Neural progenitor cell (in vitro differentiated cells): Measurements from ENCODE around the gene WDR88. TPM values are rescaled to one million over a fixed set of nuclear protein-coding genes. Genes with fewer than 3 reads are reported as not detected.

Experiments
- DNase-seq: peaks from one replicate; pipeline ENCODE4 v3.0.0-alpha.2; 2016; ENCODE audit warnings: low spot score
- H2AFZ ChIP-seq: fragments of 200-600 bp; sonication (generic); replicated peaks from 2 replicates; pipeline ENCODE4 v1.6.1; 2016; ENCODE audit warnings: antibody characterized with exemption
- H3F3A ChIP-seq: fragments of 200-600 bp; sonication (generic); 2 replicates; pipeline ENCODE4 v1.6.1; 2016; ENCODE audit warnings: antibody characterized with exemption, low read depth
- H3K27ac ChIP-seq: fragments of 200-600 bp; sonication (generic); 2 replicates; pipeline ENCODE4 v1.5.1; 2016; ENCODE audit warnings: mild to moderate bottlenecking
- H3K27me3 ChIP-seq: fragments of 200-600 bp; sonication (generic); 2 replicates; pipeline ENCODE4 v1.6.1; 2016; ENCODE audit warnings: mild to moderate bottlenecking, moderate library complexity
- H3K36me3 ChIP-seq: fragments of 200-600 bp; sonication (generic); 2 replicates; pipeline ENCODE4 v1.5.1; 2016
- H3K4me1 ChIP-seq: fragments of 200-600 bp; sonication (generic); 2 replicates; pipeline ENCODE4 v1.6.1; 2016; ENCODE audit warnings: mixed run types
- H3K4me2 ChIP-seq: fragments of 200-600 bp; sonication (generic); 2 replicates; pipeline ENCODE4 v1.6.1; 2016
- H3K4me3 ChIP-seq: fragments of 200-600 bp; sonication (generic); 2 replicates; pipeline ENCODE4 v1.5.1; 2016
- H3K79me2 ChIP-seq: fragments of 200-600 bp; sonication (generic); 2 replicates; pipeline ENCODE4 v1.6.1; 2016; ENCODE audit warnings: low read depth
- H3K9ac ChIP-seq: fragments of 200-600 bp; sonication (generic); 2 replicates; pipeline ENCODE4 v1.6.1; 2016
- H3K9me3 ChIP-seq: fragments of 200-600 bp; sonication (generic); 2 replicates; pipeline ENCODE4 v1.5.1; 2016; ENCODE audit warnings: low read depth
- H4K20me1 ChIP-seq: fragments of 200-600 bp; sonication (generic); 2 replicates; pipeline ENCODE4 v1.6.1; 2016; ENCODE audit warnings: low read depth
- H3K27ac Mint-ChIP-seq: 3 replicates; pipeline ENCODE4 v1.8.0; 2021; ENCODE audit warnings: mixed read lengths
- H3K27me3 Mint-ChIP-seq: 2 replicates; pipeline ENCODE4 v1.8.0; 2022; ENCODE audit warnings: low read depth, mild to moderate bottlenecking, inconsistent platforms, moderate library complexity, mixed read lengths; ENCODE audit not compliant: insufficient read depth
- H3K36me3 Mint-ChIP-seq: 3 replicates; pipeline ENCODE4 v1.8.0; 2021; ENCODE audit warnings: mixed read lengths
- H3K4me1 Mint-ChIP-seq: 3 replicates; pipeline ENCODE4 v1.8.0; 2021; ENCODE audit warnings: mixed read lengths
- H3K4me3 Mint-ChIP-seq: 3 replicates; pipeline ENCODE4 v1.8.0; 2021; ENCODE audit warnings: mild to moderate bottlenecking, moderate library complexity, mixed read lengths
- H3K9me3 Mint-ChIP-seq: 3 replicates; pipeline ENCODE4 v1.8.0; 2020; ENCODE audit warnings: mixed read lengths
- EZH2 ChIP-seq: fragments of 200-600 bp; sonication (generic); IDR thresholded peaks from 2 replicates; pipeline ENCODE4 v1.6.1; 2017; ENCODE audit warnings: antibody characterized with exemption, mild to moderate bottlenecking, moderate library complexity
- EZH2phosphoT487 ChIP-seq: fragments of 200-600 bp; sonication (generic); IDR thresholded peaks from 2 replicates; pipeline ENCODE4 v1.6.1; 2017; ENCODE audit warnings: antibody characterized with exemption
- total RNA-seq: library from RNA; depleted of rRNA; stranded (reverse); fragments of >200 nt; gene quantifications from 2 replicates; pipeline ENCODE4 v1.2.3, GENCODE V29; 2015; ENCODE audit warnings: low replicate concordance
- TF ChIP-seq, protein P1 (sequence below): fragments of 200-600 bp; sonication (generic); IDR thresholded peaks from 2 replicates; pipeline ENCODE4 v1.5.1; 2017; ENCODE audit warnings: antibody characterized with exemption, mild to moderate bottlenecking

The WDR88 gene
- total RNA-seq, 1 donor from 2014 or later, result not detected

DNA sequence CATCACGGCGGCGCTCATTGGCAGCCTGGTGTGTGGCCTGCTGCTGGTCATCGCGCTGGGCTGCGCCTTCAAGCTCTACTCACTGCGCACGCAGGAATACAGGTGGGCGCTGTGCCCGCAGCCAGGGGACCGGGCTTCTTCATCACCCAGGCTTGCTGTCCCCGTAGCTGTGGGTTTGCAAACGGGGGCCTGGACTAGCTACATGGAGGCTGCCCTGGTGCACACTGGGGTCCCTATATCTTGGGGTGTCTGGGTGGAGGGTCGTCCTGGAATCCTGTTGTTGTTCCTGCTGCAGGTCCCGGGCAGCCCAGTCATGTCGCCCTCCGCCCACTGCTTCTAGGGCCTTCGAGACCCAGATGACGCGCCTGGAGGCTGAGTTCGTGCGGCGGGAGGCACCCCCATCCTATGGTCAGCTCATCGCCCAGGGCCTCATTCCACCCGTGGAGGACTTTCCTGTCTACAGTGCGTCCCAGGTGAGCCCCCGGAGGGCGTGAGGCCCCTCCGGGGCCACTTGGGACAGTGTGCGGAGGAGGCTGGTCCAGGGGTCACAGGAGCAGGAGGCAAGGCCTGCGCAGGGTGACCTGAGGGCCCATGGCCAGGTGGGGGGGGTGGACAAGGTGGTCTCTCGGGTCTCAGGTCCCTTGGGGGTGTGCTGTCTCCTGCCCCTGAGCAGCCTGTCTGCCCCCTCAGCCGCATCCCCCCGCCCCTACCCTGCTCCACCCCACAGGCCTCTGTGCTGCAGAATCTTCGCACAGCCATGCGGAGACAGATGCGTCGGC lies 74.5 kb downstream of the WDR88 start:
- H3F3A ChIP-seq, result no peaks in the 10 kb centered on the region
- Mint-ChIP-seq H3K4me3 (no peak overlapping the region), H3K27ac (no peak overlapping the region), H3K36me3 (peaks cover 4% of the 10 kb centered on the region), H3K27me3 (peaks cover 2% of the 10 kb centered on the region), H3K9me3 (no peaks in the 10 kb centered on the region), H3K4me1 (no peaks in the 10 kb centered on the region)
- no peaks in the 10 kb centered on the region for H3K4me1 ChIP-seq
- no peaks in the 10 kb centered on the region for H3K79me2 ChIP-seq
- no peak overlapping the region for H3K4me2 ChIP-seq
- H2AFZ ChIP-seq, result no peak overlapping the region
- no peak overlapping the region for H3K27ac ChIP-seq
- no peak overlapping the region for H3K4me3 ChIP-seq
- TF ChIP-seq, protein P1, sequence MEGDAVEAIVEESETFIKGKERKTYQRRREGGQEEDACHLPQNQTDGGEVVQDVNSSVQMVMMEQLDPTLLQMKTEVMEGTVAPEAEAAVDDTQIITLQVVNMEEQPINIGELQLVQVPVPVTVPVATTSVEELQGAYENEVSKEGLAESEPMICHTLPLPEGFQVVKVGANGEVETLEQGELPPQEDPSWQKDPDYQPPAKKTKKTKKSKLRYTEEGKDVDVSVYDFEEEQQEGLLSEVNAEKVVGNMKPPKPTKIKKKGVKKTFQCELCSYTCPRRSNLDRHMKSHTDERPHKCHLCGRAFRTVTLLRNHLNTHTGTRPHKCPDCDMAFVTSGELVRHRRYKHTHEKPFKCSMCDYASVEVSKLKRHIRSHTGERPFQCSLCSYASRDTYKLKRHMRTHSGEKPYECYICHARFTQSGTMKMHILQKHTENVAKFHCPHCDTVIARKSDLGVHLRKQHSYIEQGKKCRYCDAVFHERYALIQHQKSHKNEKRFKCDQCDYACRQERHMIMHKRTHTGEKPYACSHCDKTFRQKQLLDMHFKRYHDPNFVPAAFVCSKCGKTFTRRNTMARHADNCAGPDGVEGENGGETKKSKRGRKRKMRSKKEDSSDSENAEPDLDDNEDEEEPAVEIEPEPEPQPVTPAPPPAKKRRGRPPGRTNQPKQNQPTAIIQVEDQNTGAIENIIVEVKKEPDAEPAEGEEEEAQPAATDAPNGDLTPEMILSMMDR, result no peak
- TF ChIP-seq EZH2 (no peak), EZH2phosphoT487 (no peak)
- no peaks in the 10 kb centered on the region for H3K36me3 ChIP-seq
- peaks cover 10% of the 10 kb centered on the region for H4K20me1 ChIP-seq
- no peaks in the 10 kb centered on the region for H3K27me3 ChIP-seq
- H3K9ac ChIP-seq, result no peak overlapping the region
- DNase-seq, result no peak
- no peaks in the 10 kb centered on the region for H3K9me3 ChIP-seq

- no peak for TF ChIP-seq EZH2phosphoT487
- no peak for TF ChIP-seq EZH2
- TF ChIP-seq, protein P1, result no peak
- Histone ChIP-seq H3K36me3 (no peaks in the 10 kb centered on the region), H3K4me1 (no peaks in the 10 kb centered on the region), H3K27ac (no peak overlapping the region), H3K9me3 (no peaks in the 10 kb centered on the region), H3K9ac (no peak overlapping the region), H3K4me3 (no peak overlapping the region), H3K79me2 (no peaks in the 10 kb centered on the region), H2AFZ (no peak overlapping the region), H4K20me1 (peaks cover 6% of the 10 kb centered on the region), H3K4me2 (no peak overlapping the region), H3F3A (no peaks in the 10 kb centered on the region), H3K27me3 (no peaks in the 10 kb centered on the region)
- Mint-ChIP-seq H3K27me3 (peaks cover 2% of the 10 kb centered on the region), H3K27ac (no peak overlapping the region), H3K4me3 (no peak overlapping the region), H3K4me1 (no peaks in the 10 kb centered on the region), H3K36me3 (peaks cover 4% of the 10 kb centered on the region), H3K9me3 (no peaks in the 10 kb centered on the region)
- DNase-seq, result no peak
These were observed 75.2 kb downstream of the WDR88 start for GRCh38 chr19:33207040-33207620.

DNA sequence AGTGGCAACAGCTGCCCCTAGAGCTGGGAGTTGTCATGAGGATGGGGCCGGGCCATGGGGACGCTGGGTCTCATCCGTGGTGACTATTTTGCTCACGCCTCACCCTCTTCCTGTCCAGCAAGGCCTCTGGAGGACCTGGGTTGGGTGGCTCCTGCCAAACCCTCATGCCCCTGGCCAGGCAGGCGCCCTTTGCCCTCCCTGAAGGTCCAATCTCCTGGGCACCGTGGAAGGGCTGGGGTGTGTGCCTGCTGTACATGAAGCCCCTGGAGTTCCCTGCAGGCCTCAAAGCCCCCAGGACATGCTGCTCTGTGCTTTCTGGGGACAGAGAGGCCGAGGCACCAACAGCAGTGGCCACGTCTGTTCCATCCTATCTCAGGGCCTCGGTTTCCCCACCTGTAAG lies 76.0 kb downstream of the WDR88 start:
- Mint-ChIP-seq H3K27ac (no peak overlapping the region), H3K4me1 (no peaks in the 10 kb centered on the region), H3K9me3 (no peaks in the 10 kb centered on the region), H3K4me3 (no peak overlapping the region), H3K27me3 (peaks cover 2% of the 10 kb centered on the region), H3K36me3 (peaks cover 4% of the 10 kb centered on the region)
- TF ChIP-seq EZH2 (no peak), EZH2phosphoT487 (no peak)
- TF ChIP-seq, protein P1, result no peak
- Histone ChIP-seq H3K9ac (no peak overlapping the region), H3K4me3 (no peak overlapping the region), H3K27ac (no peak overlapping the region), H2AFZ (no peak overlapping the region), H3K4me1 (no peaks in the 10 kb centered on the region), H3K4me2 (no peak overlapping the region), H3K9me3 (no peaks in the 10 kb centered on the region), H3F3A (no peaks in the 10 kb centered on the region), H4K20me1 (no peaks in the 10 kb centered on the region), H3K27me3 (no peaks in the 10 kb centered on the region), H3K36me3 (no peaks in the 10 kb centered on the region), H3K79me2 (no peaks in the 10 kb centered on the region)
- DNase-seq, result no peak
